Endothelial cell of umbilical vein (primary cell): Measurements from ENCODE around the gene SIVA1. TPM values are rescaled to one million over a fixed set of nuclear protein-coding genes. Genes with fewer than 3 reads are reported as not detected.

Source experiments
- BruUV-seq: library from RNA; stranded (reverse); fragments of 400-500 nt; replicated peaks from 2 replicates; lab custom pipeline; 2021; lab: Mats Ljungman, UMichigan
- CTCF ChIA-PET: fragments of 300-600, 350-600 bp; sonication (Branson Sonifier 250); formaldehyde crosslinking; loops from one replicate; lab custom pipeline; 2021; ENCODE audit warnings: antibody characterized with exemption, inconsistent platforms; lab: Charles Lee
- POLR2A ChIA-PET: fragments of 300-600, 350-600 bp; sonication (Branson Sonifier 250); formaldehyde crosslinking; loops from one replicate; lab custom pipeline; 2021; ENCODE audit warnings: antibody characterized with exemption, inconsistent platforms; lab: Charles Lee
- DNase-seq: peaks from one replicate; pipeline ENCODE4 v3.0.0-alpha.2; 2011; ENCODE audit warnings: low read depth, low spot score
- FAIRE-seq: peaks from 2 replicates; lab custom pipeline; 2011; peaks lifted over from hg19 to GRCh38; lab: Jason Lieb, UNC
- H2AFZ ChIP-seq: 2 replicates; pipeline ENCODE4 v1.6.0; 2012; ENCODE audit warnings: low read depth, low read length, control low read depth, inconsistent platforms
- H3K27ac ChIP-seq: 2 replicates; pipeline ENCODE4 v1.5.1; 2011; ENCODE audit warnings: low read depth, mild to moderate bottlenecking, control low read depth, low read length, moderate library complexity; ENCODE audit not compliant: insufficient read depth
- H3K27me3 ChIP-seq, 2 experiments: 2 replicates each; pipeline versions ENCODE4 v1.6.0 to v1.6.1; 2011; ENCODE audit warnings: low read length in 2 of 2, mixed read lengths in 1 of 2; ENCODE audit not compliant: control insufficient read depth in 2 of 2, insufficient read depth in 2 of 2
- H3K36me3 ChIP-seq, 2 experiments: 2 replicates in 1 of 2; 3 replicates in 1 of 2; pipeline ENCODE4 v1.5.1; 2011; ENCODE audit warnings: low read length in 2 of 2, mild to moderate bottlenecking in 1 of 2, moderate library complexity in 1 of 2; ENCODE audit not compliant: control insufficient read depth in 2 of 2, insufficient read depth in 2 of 2; ENCODE audit errors: extremely low read depth in 1 of 2
- H3K4me1 ChIP-seq: 3 replicates; pipeline ENCODE4 v1.5.1; 2011; ENCODE audit warnings: mild to moderate bottlenecking, low read length; ENCODE audit not compliant: control insufficient read depth, insufficient read depth; ENCODE audit errors: extremely low read depth
- H3K4me2 ChIP-seq: 2 replicates; pipeline ENCODE4 v1.6.1; 2011; ENCODE audit warnings: low read length, control low read depth, mixed read lengths; ENCODE audit not compliant: insufficient read depth
- H3K4me3 ChIP-seq, 3 experiments: fragments of 200-600 bp in 1 of 3; sonication (generic), shearing (Covaris generic) in 1 of 3; replicated peaks in 1 of 3; 2 replicates each; pipeline ENCODE4 v1.5.1; 2011 to 2016; ENCODE audit warnings: control low read depth in 3 of 3, low read length in 3 of 3, mild to moderate bottlenecking in 2 of 3, inconsistent platforms in 1 of 3, low read depth in 1 of 3, moderate library complexity in 1 of 3; ENCODE audit not compliant: insufficient read depth in 1 of 3
- H3K79me2 ChIP-seq: 2 replicates; pipeline ENCODE4 v1.6.0; 2012; ENCODE audit warnings: low read length, inconsistent platforms; ENCODE audit not compliant: control insufficient read depth, insufficient read depth
- H3K9ac ChIP-seq: replicated peaks from 2 replicates; pipeline ENCODE3; 2011; ENCODE audit warnings: low read length, control low read depth; ENCODE audit not compliant: insufficient read depth; ENCODE audit errors: extremely low read depth
- H3K9me1 ChIP-seq: replicated peaks from 3 replicates; pipeline ENCODE4 v1.6.0; 2011; ENCODE audit warnings: mild to moderate bottlenecking, low read length; ENCODE audit not compliant: control insufficient read depth, insufficient read depth; ENCODE audit errors: extremely low read depth
- H3K9me3 ChIP-seq: replicated peaks from 2 replicates; pipeline ENCODE4 v1.5.1; 2012; ENCODE audit warnings: low read length, inconsistent platforms; ENCODE audit not compliant: control insufficient read depth, insufficient read depth
- H4K20me1 ChIP-seq: replicated peaks from 2 replicates; pipeline ENCODE3; 2011; ENCODE audit warnings: mild to moderate bottlenecking, low read length; ENCODE audit not compliant: control insufficient read depth, insufficient read depth; ENCODE audit errors: extremely low read depth
- CTCF ChIP-seq, 2 donors: IDR thresholded peaks; 1 replicate in 1 of 2; 2 replicates in 1 of 2; pipeline ENCODE4 v1.5.1; 2011; ENCODE audit warnings: low read length in 2 of 2, mild to moderate bottlenecking in 2 of 2, moderate library complexity in 2 of 2, control low read depth in 1 of 2, inconsistent platforms in 1 of 2, low read depth in 1 of 2; ENCODE audit not compliant: insufficient read depth in 1 of 2; ENCODE audit errors: extremely low read depth in 1 of 2
- EZH2 ChIP-seq: IDR thresholded peaks from 2 replicates; pipeline ENCODE4 v1.6.1; 2012; ENCODE audit warnings: borderline replicate concordance, low read depth, mild to moderate bottlenecking, moderate library complexity, low read length, inconsistent platforms; ENCODE audit not compliant: severe bottlenecking
- GATA2 ChIP-seq: IDR thresholded peaks from 2 replicates; pipeline ENCODE4 v1.7.0; 2011; ENCODE audit warnings: low read depth, mild to moderate bottlenecking, moderate library complexity, mixed read lengths, low read length; ENCODE audit not compliant: insufficient read length, insufficient read depth
- MYC ChIP-seq: IDR thresholded peaks from one replicate; pipeline ENCODE4 v1.6.1; 2011; ENCODE audit warnings: mild to moderate bottlenecking, low read depth, low read length
- dilution Hi-C: fragments of 300-500 bp; cut with MboI; formaldehyde crosslinking; loops from one replicate; pipeline ENCODE4 v1.15.0; 2019; ENCODE audit warnings: low sequenced_read_pairs; ENCODE audit not compliant: extremely low pct_ligation_motif_present
- intact Hi-C: fragments of 100-400 bp; cut with micrococcal nuclease; formaldehyde crosslinking; loops from one replicate; pipeline ENCODE4 v1.10.0; 2022
- polyA plus RNA-seq, 4 experiments: library from polyadenylated mRNA; depleted of rRNA in 3 of 4; stranded (reverse) in 3 of 4; unstranded in 1 of 4; fragments of >200 nt; gene quantifications; 2 replicates each; pipeline versions ENCODE4 v1.2.1 to v1.2.3, GENCODE V29; 2011 to 2012; ENCODE audit warnings: missing spikeins in 1 of 4
- total RNA-seq: library from RNA; stranded (reverse); gene quantifications from 2 replicates; pipeline ENCODE4 v1.2.3, GENCODE V29; 2021
- TF ChIP-seq, protein P1 (sequence below): IDR thresholded peaks from 2 replicates; pipeline ENCODE4 v1.6.1; 2011; ENCODE audit not compliant: insufficient read depth, insufficient read length

The SIVA1 gene
- total and polyA plus RNA-seq, 2 donors (not counting 3 experiments of a cell fraction or from before 2014, with no cell fraction given): 101 to 299 TPM

GRCh38 chr14:104726600-104727451, 26.1 kb upstream of the SIVA1 start:
- Histone ChIP-seq H3K4me2 (no peak overlapping the region), H3K79me2 (no peaks in the 10 kb centered on the region), H3K4me1 (peaks cover 5% of the 10 kb centered on the region), H3K36me3 (no peaks in the 10 kb centered on the region), H3K9me1 (no peaks in the 10 kb centered on the region), H3K4me3 (no peak overlapping the region), H2AFZ (no peak overlapping the region), H3K9me3 (no peaks in the 10 kb centered on the region), H3K27me3 (no peaks in the 10 kb centered on the region), H3K27ac (no peak overlapping the region), H4K20me1 (no peaks in the 10 kb centered on the region), H3K9ac (no peak overlapping the region)
- TF ChIP-seq EZH2 (no peak), CTCF (IDR thresholded peaks at IDR 0.05; ENCODE audit: extremely low read depth in 1 of 2, insufficient read depth in 1 of 2, low read depth in 1 of 2, low read length in 2 of 2) (peak; percentile 18 to 29), MYC (no peak), GATA2 (no peak)
- TF ChIP-seq, protein P1, sequence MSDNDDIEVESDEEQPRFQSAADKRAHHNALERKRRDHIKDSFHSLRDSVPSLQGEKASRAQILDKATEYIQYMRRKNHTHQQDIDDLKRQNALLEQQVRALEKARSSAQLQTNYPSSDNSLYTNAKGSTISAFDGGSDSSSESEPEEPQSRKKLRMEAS: no peak
- FAIRE-seq: no peak
- CTCF ChIA-PET: interaction anchor here (2.4 to 3.2 kb wide), 2 partner anchors 9 to 26 kb away, joined by 11 to 17 read pairs; partner anchors contain the start of gene SIVA1
- POLR2A ChIA-PET: no interaction called here
- intact Hi-C loops (no loop called here), dilution Hi-C loops (no loop called here)
- DNase-seq: no peak
- BruUV-seq: no TSS peak
